ENCODE results near the gene NACC2. TPM values are rescaled to one million over a fixed set of nuclear protein-coding genes. Genes with fewer than 3 reads are reported as not detected.

Gene NACC2
- total and polyA plus RNA-seq, 10 of the 15 experiments (the other 5 are each of a cell fraction or from before 2014, with no cell fraction given): 0.66 to 14.7 (median 3.5) TPM

DNA sequence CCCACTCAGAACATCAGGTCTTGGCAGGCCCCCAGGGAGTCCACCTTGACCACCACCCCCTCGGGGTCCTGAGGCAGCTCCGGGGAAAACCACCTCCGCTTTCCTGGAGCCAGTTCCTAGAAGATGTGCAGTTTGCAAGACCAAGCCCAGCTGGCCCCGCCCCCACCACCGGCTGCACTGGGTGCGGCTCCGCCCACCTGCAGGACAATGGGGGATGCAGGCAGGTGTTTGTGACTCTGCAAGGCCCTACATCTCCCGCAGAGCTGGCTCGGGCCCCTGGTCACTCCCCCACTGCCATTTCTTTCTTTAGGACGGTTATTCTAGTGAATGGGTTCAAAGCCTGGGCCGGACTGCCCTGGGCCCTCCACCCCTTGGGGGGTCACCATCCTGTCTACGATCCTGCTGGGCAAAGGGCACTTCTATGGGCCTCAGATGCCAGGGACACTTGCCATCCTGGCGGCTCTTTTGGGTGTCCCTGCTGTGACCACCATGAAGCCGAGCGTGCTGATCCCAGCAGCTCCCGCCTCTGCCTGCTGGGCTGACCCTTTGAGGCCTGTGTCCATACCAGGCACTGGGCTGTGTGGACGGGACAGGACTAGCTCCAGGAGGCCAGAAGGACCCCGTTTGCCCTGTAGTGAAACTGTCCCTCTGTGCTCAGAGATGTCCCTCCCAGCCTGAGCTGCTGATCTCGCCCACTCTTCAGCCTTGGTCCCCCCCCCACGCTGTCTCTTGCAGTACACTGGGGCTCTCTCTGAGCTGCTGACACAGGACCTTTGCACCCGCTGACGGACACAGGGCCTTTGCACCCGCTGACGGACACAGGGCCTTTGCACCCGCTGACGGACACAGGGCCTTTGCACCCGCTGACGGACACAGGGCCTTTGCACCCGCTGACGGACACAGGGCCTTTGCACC, 5.9 kb upstream of the NACC2 start (continued):
- TF ChIP-seq, protein P1, sequence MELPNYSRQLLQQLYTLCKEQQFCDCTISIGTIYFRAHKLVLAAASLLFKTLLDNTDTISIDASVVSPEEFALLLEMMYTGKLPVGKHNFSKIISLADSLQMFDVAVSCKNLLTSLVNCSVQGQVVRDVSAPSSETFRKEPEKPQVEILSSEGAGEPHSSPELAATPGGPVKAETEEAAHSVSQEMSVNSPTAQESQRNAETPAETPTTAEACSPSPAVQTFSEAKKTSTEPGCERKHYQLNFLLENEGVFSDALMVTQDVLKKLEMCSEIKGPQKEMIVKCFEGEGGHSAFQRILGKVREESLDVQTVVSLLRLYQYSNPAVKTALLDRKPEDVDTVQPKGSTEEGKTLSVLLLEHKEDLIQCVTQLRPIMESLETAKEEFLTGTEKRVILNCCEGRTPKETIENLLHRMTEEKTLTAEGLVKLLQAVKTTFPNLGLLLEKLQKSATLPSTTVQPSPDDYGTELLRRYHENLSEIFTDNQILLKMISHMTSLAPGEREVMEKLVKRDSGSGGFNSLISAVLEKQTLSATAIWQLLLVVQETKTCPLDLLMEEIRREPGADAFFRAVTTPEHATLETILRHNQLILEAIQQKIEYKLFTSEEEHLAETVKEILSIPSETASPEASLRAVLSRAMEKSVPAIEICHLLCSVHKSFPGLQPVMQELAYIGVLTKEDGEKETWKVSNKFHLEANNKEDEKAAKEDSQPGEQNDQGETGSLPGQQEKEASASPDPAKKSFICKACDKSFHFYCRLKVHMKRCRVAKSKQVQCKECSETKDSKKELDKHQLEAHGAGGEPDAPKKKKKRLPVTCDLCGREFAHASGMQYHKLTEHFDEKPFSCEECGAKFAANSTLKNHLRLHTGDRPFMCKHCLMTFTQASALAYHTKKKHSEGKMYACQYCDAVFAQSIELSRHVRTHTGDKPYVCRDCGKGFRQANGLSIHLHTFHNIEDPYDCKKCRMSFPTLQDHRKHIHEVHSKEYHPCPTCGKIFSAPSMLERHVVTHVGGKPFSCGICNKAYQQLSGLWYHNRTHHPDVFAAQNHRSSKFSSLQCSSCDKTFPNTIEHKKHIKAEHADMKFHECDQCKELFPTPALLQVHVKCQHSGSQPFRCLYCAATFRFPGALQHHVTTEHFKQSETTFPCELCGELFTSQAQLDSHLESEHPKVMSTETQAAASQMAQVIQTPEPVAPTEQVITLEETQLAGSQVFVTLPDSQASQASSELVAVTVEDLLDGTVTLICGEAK (IDR thresholded peaks at IDR 0.05; ENCODE audit: borderline replicate concordance): no peak
- TF ChIP-seq YBX1 (IDR thresholded peaks at IDR 0.05): no peak
- TF ChIP-seq SMAD1 (IDR thresholded peaks at IDR 0.05; ENCODE audit: low read depth, partially characterized antibody): no peak
- no peak for TF ChIP-seq IKZF1 (conservative IDR thresholded peaks at IDR 0.05)
- TF ChIP-seq DPF2 (IDR thresholded peaks at IDR 0.05): no peak
- no peak for TF ChIP-seq KLF5 (IDR thresholded peaks at IDR 0.05; ENCODE audit: partially characterized antibody)

DNA sequence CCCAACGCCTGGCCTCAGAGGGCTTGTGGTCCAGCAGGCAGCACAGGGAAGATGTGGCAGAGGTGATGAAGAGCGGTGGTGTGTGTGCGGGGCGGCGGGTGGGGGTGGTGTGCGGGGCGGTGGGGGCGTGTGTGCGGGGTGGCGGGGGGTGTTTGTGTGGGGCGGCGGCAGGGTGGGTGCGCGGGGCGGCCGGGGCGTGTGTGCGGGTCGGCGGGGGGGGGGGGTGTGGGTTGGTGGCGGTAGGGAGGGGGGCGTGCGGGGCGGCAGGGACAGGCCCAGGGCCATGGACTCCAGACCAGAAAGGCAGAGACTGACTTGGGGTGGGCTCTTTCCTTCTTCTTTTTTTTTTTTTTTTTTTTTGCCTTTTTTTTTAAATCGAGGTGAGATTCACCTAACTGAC, 4.5 kb upstream of the NACC2 start:
- SMC1A ChIA-PET (ENCODE audit: uncharacterized antibody, unreplicated experiment): no interaction called here
- 100% methylated on average over 1 of the region's 25 CpGs for WGBS (ENCODE audit: insufficient coverage, insufficient replicate concordance, low lambda C conversion rate, missing lambda C conversion rate)
- no peak for TF ChIP-seq IKZF1 (conservative IDR thresholded peaks at IDR 0.05)
- TF ChIP-seq MEF2A (IDR thresholded peaks at IDR 0.05; ENCODE audit: insufficient read depth, low read depth, low read length): no peak
- no peak for TF ChIP-seq NR2C2 (IDR thresholded peaks at IDR 0.05; ENCODE audit: borderline replicate concordance, control insufficient read depth, insufficient read length, low read depth)
- TF ChIP-seq MEF2B (IDR thresholded peaks at IDR 0.05; ENCODE audit: partially characterized antibody, poor library complexity, severe bottlenecking): no peak
- TF ChIP-seq CBFB (IDR thresholded peaks at IDR 0.05; ENCODE audit: low read depth): no peak
- TF ChIP-seq ZNF622 (IDR thresholded peaks at IDR 0.05): no peak
- TF ChIP-seq, protein P2, sequence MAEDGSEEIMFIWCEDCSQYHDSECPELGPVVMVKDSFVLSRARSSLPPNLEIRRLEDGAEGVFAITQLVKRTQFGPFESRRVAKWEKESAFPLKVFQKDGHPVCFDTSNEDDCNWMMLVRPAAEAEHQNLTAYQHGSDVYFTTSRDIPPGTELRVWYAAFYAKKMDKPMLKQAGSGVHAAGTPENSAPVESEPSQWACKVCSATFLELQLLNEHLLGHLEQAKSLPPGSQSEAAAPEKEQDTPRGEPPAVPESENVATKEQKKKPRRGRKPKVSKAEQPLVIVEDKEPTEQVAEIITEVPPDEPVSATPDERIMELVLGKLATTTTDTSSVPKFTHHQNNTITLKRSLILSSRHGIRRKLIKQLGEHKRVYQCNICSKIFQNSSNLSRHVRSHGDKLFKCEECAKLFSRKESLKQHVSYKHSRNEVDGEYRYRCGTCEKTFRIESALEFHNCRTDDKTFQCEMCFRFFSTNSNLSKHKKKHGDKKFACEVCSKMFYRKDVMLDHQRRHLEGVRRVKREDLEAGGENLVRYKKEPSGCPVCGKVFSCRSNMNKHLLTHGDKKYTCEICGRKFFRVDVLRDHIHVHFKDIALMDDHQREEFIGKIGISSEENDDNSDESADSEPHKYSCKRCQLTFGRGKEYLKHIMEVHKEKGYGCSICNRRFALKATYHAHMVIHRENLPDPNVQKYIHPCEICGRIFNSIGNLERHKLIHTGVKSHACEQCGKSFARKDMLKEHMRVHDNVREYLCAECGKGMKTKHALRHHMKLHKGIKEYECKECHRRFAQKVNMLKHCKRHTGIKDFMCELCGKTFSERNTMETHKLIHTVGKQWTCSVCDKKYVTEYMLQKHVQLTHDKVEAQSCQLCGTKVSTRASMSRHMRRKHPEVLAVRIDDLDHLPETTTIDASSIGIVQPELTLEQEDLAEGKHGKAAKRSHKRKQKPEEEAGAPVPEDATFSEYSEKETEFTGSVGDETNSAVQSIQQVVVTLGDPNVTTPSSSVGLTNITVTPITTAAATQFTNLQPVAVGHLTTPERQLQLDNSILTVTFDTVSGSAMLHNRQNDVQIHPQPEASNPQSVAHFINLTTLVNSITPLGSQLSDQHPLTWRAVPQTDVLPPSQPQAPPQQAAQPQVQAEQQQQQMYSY (CRISPR knock-in tag; IDR thresholded peaks at IDR 0.05): no peak

More for the DNA sequence above, 4.5 kb upstream of the NACC2 start:
- no peaks in the 10 kb centered on the region; the same call in 1 of the 2 replicates for H3K79me2 ChIP-seq (ENCODE audit: control insufficient read depth, insufficient read depth, low read length)
- in situ Hi-C loops (cut with MboI) (no loop called here), intact Hi-C loops (cut with micrococcal nuclease; ENCODE audit: unreplicated experiment) (no loop called here)
- H3K4me3 ChIP-seq: no peak overlapping the region
- ATAC-seq: no peak
- BruUV-seq (replicated peaks): no TSS peak
- H3K9me3 ChIP-seq (replicated peaks; ENCODE audit: control insufficient read depth, insufficient read depth, low read length): no peaks in the 10 kb centered on the region
- peaks cover 3% of the 10 kb centered on the region; the same call in 1 of the 2 replicates for H3K4me1 ChIP-seq (ENCODE audit: control insufficient read depth, insufficient read depth, low read length)
- RAD21 ChIA-PET (ENCODE audit: unreplicated experiment): interaction anchor here (6.9 kb wide), 1 partner anchor 9 kb away, joined by 52 read pairs; no protein-coding TSS in a partner anchor
- no peak overlapping the region for H3K4me2 ChIP-seq (ENCODE audit: control insufficient read depth, insufficient read depth)
- H3K36me3 ChIP-seq (ENCODE audit: control insufficient read depth in 2 of 2, insufficient read depth in 2 of 2, low read length in 1 of 2): no peaks in the 10 kb centered on the region
- no peak overlapping the region for H3K27ac ChIP-seq (ENCODE audit: control insufficient read depth, insufficient read depth)
- no peaks in the 10 kb centered on the region for H4K20me1 ChIP-seq (ENCODE audit: control insufficient read depth, insufficient read depth)
- no peak overlapping the region for H3K9ac ChIP-seq (ENCODE audit: control insufficient read depth, insufficient read depth, low read length)
- POLR2A ChIA-PET: interaction anchor here (0.7 kb wide), 1 partner anchor 193 kb away, joined by 4 read pairs; no protein-coding TSS in a partner anchor
- CTCF ChIA-PET: no interaction called here
- no peak overlapping the region for H2AFZ ChIP-seq (ENCODE audit: control insufficient read depth, low read depth, low read length)
- H3K27me3 ChIP-seq (replicated peaks in 1 of 2; ENCODE audit: control insufficient read depth in 2 of 2, insufficient read depth in 2 of 2, low read length in 1 of 2): no peaks in the 10 kb centered on the region
- no peak for DNase-seq (ENCODE audit: low read depth, low spot score)
- FAIRE-seq: no peak

All from GM12878 (cell line).